Gastroesophageal sphincter (tissue), 4 donors: Measurements from ENCODE around the gene SMAD1. TPM values are rescaled to one million over a fixed set of nuclear protein-coding genes. Genes with fewer than 3 reads are reported as not detected.

Source experiments
- ATAC-seq: fragments of 150-250 bp; one replicate; pipeline ENCODE4 v1.9.1; 2016; ENCODE audit warnings: mild to moderate bottlenecking, moderate library complexity
- H3K27ac ChIP-seq, 4 donors: fragments of 200-600 bp; sonication (generic) in 3 of 4; 1 replicate in 3 of 4; 2 replicates in 1 of 4; pipeline ENCODE4 v1.5.1; 2016 to 2019
- H3K27me3 ChIP-seq: fragments of 200-600 bp; sonication (generic); one replicate; pipeline ENCODE4 v1.5.1; 2019
- H3K36me3 ChIP-seq, 2 donors: fragments of 200-600 bp; sonication (generic); one replicate each; pipeline ENCODE4 v1.5.1; 2019; ENCODE audit warnings: control low read depth in 1 of 2
- H3K4me1 ChIP-seq, 3 donors: fragments of 200-600 bp; sonication (generic); 1 replicate in 2 of 3; 2 replicates in 1 of 3; pipeline ENCODE4 v1.5.1; 2016 to 2019; ENCODE audit warnings: control low read depth in 2 of 3
- H3K4me3 ChIP-seq, 2 donors: fragments of 200-600 bp; sonication (generic); one replicate each; pipeline ENCODE4 v1.5.1; 2019; ENCODE audit warnings: mild to moderate bottlenecking in 1 of 2, moderate library complexity in 1 of 2
- H3K9me3 ChIP-seq, 3 donors: fragments of 200-600 bp; sonication (generic); one replicate each; pipeline ENCODE4 v1.5.1; 2017 to 2019; ENCODE audit warnings: control low read depth in 2 of 3
- EP300 ChIP-seq: sonication (generic); formaldehyde crosslinking; IDR thresholded peaks from one replicate; pipeline ENCODE4 v1.6.1; 2017; ENCODE audit warnings: antibody characterized with exemption, mild to moderate bottlenecking
- POLR2A ChIP-seq, 2 donors: fragments of 450-650 bp; IDR thresholded peaks; one replicate each; pipeline ENCODE4 v1.6.1; 2017; ENCODE audit warnings: antibody characterized with exemption in 2 of 2, mild to moderate bottlenecking in 2 of 2, moderate library complexity in 1 of 2
- POLR2AphosphoS5 ChIP-seq: sonication (generic); formaldehyde crosslinking; IDR thresholded peaks from one replicate; pipeline ENCODE4 v1.6.1; 2017; ENCODE audit warnings: antibody characterized with exemption
- WGBS, 2 donors: methylation state at CpG; one replicate each; pipeline ENCODE4 v1.1.5; 2018; ENCODE audit warnings: low coverage in 1 of 2; 5-methylcytosine and 5-hydroxymethylcytosine counted together
- total RNA-seq, 4 donors: library from RNA; depleted of rRNA; stranded (reverse); fragments of >200 nt; gene quantifications; one replicate each; pipeline ENCODE4 v1.1.0, GENCODE V29; 2016
- TF ChIP-seq, protein P1 (sequence below), 4 experiments: fragments of 200-600 bp in 2 of 4; fragments of 450-650 bp in 2 of 4; sonication (generic) in 1 of 4; IDR thresholded peaks; one replicate each; pipeline ENCODE4 v1.5.1; 2017 to 2019; ENCODE audit warnings: antibody characterized with exemption in 4 of 4, mild to moderate bottlenecking in 2 of 4, moderate library complexity in 2 of 4

The SMAD1 gene
- total RNA-seq, 4 donors from 2014 or later = 26.3 to 37.8 (median 29.2) TPM

DNA sequence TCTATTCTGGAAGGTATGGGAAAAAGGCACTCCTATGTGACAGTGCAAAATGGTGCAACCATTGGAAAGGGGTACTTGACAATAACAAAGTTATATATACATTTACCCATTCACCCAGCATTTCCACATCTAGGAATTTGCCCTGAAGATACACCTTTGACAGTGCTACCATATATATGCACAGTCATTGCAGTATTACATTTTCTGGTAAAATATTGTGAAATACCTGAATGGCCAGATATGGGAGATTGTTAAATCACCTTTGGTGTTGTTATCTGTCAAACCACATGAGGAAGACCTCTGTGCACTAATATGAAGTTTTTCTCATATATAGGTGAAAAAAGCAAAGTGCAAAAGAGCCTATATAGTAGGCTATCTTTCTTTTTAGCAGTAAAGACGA lies 53.5 kb downstream of the SMAD1 start:
- Histone ChIP-seq H3K27me3 (no peaks in the 10 kb centered on the region), H3K27ac (no peak overlapping the region), H3K4me1 (peaks cover 0 to 66% (median 4%) of the 10 kb centered on the region in 3 donors), H3K9me3 (no peaks in the 10 kb centered on the region), H3K36me3 (peaks cover 0 to 7% of the 10 kb centered on the region in 2 donors), H3K4me3 (no peak overlapping the region)
- no peak for ATAC-seq
- 100% methylated on average over 1 of the region's 1 CpG for WGBS, 2 donors
- TF ChIP-seq POLR2AphosphoS5 (no peak), EP300 (no peak), POLR2A (IDR thresholded peaks at IDR 0.05) (no peak)
- TF ChIP-seq, protein P1, sequence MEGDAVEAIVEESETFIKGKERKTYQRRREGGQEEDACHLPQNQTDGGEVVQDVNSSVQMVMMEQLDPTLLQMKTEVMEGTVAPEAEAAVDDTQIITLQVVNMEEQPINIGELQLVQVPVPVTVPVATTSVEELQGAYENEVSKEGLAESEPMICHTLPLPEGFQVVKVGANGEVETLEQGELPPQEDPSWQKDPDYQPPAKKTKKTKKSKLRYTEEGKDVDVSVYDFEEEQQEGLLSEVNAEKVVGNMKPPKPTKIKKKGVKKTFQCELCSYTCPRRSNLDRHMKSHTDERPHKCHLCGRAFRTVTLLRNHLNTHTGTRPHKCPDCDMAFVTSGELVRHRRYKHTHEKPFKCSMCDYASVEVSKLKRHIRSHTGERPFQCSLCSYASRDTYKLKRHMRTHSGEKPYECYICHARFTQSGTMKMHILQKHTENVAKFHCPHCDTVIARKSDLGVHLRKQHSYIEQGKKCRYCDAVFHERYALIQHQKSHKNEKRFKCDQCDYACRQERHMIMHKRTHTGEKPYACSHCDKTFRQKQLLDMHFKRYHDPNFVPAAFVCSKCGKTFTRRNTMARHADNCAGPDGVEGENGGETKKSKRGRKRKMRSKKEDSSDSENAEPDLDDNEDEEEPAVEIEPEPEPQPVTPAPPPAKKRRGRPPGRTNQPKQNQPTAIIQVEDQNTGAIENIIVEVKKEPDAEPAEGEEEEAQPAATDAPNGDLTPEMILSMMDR (IDR thresholded peaks at IDR 0.05) = no peak

DNA sequence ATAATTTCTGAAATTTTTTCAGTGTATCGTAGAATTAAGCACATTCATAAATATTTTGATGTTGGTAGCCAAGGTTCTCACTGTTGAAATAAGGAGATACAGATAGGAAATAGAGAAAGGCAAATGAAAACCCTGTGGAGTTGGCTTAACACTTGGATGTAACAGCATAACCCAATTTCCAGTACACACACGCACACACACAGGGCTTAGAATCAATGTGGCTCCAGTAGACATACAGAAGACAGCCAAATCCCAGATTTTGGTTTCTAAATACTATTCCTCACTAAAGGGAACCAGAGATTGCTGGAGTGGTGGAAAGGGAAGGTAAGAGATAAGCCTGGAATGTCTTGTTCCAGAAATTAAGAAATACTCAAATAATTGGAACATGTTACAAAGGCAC lies 54.4 kb downstream of the SMAD1 start:
- 66 to 75% methylated on average over 2 of the region's 2 CpGs for WGBS, 2 donors
- no peaks in the 10 kb centered on the region for H3K27me3 ChIP-seq
- no peaks in the 10 kb centered on the region for H3K9me3 ChIP-seq
- ATAC-seq = no peak
- H3K36me3 ChIP-seq = peaks cover 0 to 10% of the 10 kb centered on the region in 2 donors
- peaks cover 0 to 66% (median 4%) of the 10 kb centered on the region in 3 donors for H3K4me1 ChIP-seq
- H3K4me3 ChIP-seq = no peak overlapping the region
- no peak for TF ChIP-seq POLR2AphosphoS5
- no peak for TF ChIP-seq POLR2A (IDR thresholded peaks at IDR 0.05)
- no peak for TF ChIP-seq EP300
- TF ChIP-seq, protein P1 (IDR thresholded peaks at IDR 0.05) = no peak
- no peak overlapping the region for H3K27ac ChIP-seq

DNA sequence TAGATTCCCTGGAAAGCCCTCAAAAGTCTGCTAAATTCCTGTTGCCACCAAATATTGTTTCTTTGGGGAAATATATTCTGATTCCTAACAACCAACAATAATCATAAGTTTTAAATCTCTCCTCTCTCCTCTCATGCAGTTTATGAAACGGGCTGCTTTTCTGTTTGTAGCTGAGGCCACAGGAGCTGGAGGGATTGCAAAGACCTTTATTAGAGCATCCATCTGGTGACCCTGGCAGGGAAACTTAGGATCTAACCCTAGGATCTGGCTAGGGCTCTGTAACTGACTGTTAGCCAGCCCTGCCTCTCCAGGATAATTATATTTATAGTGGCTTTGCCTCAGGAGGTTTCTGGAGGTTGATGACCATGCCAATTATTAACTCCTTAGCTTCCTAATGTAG lies 56.9 kb downstream of the SMAD1 start:
- Histone ChIP-seq H3K4me1 (peaks cover 0 to 49% (median 4%) of the 10 kb centered on the region in 3 donors), H3K36me3 (peaks cover 0 to 19% of the 10 kb centered on the region in 2 donors), H3K27ac (no peak overlapping the region), H3K4me3 (no peak overlapping the region), H3K27me3 (no peaks in the 10 kb centered on the region), H3K9me3 (no peaks in the 10 kb centered on the region)
- TF ChIP-seq POLR2A (IDR thresholded peaks at IDR 0.05) (no peak), POLR2AphosphoS5 (no peak), EP300 (no peak)
- TF ChIP-seq, protein P1 (IDR thresholded peaks at IDR 0.05) = no peak
- ATAC-seq = no peak
- WGBS, 2 donors = 30 to 57% methylated on average over 1 of the region's 1 CpG

DNA sequence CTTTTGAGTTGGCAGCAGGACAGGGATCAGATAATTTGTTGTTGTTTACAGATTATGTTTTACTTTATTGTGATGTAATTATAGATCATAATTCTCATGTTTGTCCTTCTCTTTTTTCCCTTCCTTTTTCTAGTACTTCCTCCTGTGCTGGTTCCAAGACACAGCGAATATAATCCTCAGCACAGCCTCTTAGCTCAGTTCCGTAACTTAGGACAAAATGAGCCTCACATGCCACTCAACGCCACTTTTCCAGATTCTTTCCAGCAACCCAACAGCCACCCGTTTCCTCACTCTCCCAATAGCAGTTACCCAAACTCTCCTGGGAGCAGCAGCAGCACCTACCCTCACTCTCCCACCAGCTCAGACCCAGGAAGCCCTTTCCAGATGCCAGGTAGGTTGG lies 58.0 kb downstream of the SMAD1 start:
- Histone ChIP-seq H3K4me1 (peaks cover 0 to 49% (median 4%) of the 10 kb centered on the region in 3 donors), H3K9me3 (no peaks in the 10 kb centered on the region), H3K27ac (peak overlapping the region in 1 of 4 donors; percentile 21), H3K36me3 (peaks cover 0 to 26% of the 10 kb centered on the region in 2 donors), H3K27me3 (no peaks in the 10 kb centered on the region), H3K4me3 (no peak overlapping the region)
- no peak for TF ChIP-seq POLR2A (IDR thresholded peaks at IDR 0.05)
- TF ChIP-seq EP300 = no peak
- TF ChIP-seq, protein P1 (IDR thresholded peaks at IDR 0.05) = no peak
- no peak for TF ChIP-seq POLR2AphosphoS5
- ATAC-seq = no peak
- 53 to 90% methylated on average over 4 of the region's 4 CpGs for WGBS, 2 donors

DNA sequence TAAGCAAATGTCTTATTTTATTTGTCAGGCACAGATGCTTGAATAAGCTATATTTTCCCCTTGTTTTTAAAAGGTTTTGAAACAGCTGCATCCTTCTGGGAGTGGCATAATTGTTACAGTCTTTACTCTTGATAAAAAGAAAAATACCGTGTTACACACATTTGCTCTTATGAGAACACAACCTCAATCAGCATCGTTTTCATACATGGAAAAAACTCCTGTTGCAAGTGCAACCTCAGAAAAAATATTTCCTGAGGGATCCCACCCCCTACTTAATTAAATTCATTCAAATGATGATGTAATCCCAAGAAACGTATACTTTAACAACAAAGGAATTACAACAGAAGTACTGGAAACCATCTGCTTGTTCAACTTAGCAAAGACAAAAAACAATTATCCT lies 58.6 kb downstream of the SMAD1 start:
- H3K36me3 ChIP-seq = peaks cover 0 to 26% of the 10 kb centered on the region in 2 donors
- no peaks in the 10 kb centered on the region for H3K27me3 ChIP-seq
- no peak for ATAC-seq
- TF ChIP-seq EP300 (no peak), POLR2AphosphoS5 (no peak), POLR2A (IDR thresholded peaks at IDR 0.05) (no peak)
- TF ChIP-seq, protein P1 (IDR thresholded peaks at IDR 0.05) = no peak
- H3K4me3 ChIP-seq = no peak overlapping the region
- H3K4me1 ChIP-seq = peaks cover 0 to 55% (median 4%) of the 10 kb centered on the region in 3 donors
- H3K27ac ChIP-seq = no peak overlapping the region
- H3K9me3 ChIP-seq = no peaks in the 10 kb centered on the region
- 36 to 68% methylated on average over 3 of the region's 3 CpGs for WGBS, 2 donors
